ENCODE data around the gene MED31. TPM values are rescaled to one million over a fixed set of nuclear protein-coding genes. Genes with fewer than 3 reads are reported as not detected.
"Not testable (repeated sequence)": the region's sequence is repeated elsewhere in the genome, so short reads cannot be mapped to it uniquely, and the experiment has no call there.

Gene MED31
- total RNA-seq, 1 experiment from 2014 or later, result 24.5 TPM

- DNase-seq (ENCODE audit: low read depth), result peak; percentile 47
Observed at GRCh38 chr17:6677158-6677831, 25.9 kb upstream of the MED31 start.

- no peak for DNase-seq (ENCODE audit: low read depth)
Observed at GRCh38 chr17:6676802-6677157, 25.4 kb upstream of the MED31 start.

DNA sequence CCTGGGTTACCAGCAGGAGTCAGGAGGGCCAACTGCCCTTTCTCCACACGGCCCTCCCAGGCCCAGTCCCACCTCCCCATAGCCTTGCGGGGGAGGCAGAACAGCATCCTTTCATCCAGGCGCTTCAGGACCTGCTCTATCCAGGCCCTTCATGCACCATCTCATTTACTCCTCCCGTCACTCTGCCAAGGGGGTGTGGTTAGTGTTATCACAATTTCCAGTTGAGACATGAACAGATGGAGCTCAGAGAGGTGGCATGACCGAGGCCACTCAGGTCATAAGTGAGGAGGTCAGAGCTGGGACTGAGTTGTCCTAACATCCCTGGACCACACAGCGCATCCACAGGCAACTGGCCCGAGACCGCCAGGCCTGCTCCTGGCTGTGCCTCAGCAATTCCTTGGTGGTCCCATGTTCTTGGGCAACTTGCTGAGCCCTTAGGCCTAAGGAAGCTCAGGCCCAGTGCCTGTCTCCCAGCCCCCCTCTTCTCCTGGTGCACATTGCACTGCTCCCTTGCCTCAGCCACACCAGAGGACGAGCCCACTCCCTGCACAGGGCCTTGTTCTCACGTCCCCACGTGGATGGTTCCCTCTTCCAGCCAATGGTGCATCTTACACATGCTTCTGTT is 23.9 kb upstream of the MED31 start:
- no peak for DNase-seq (ENCODE audit: low read depth)

- DNase-seq (ENCODE audit: low read depth), result no peak
Observed at GRCh38 chr17:6674586-6674985, 23.2 kb upstream of the MED31 start.

DNA sequence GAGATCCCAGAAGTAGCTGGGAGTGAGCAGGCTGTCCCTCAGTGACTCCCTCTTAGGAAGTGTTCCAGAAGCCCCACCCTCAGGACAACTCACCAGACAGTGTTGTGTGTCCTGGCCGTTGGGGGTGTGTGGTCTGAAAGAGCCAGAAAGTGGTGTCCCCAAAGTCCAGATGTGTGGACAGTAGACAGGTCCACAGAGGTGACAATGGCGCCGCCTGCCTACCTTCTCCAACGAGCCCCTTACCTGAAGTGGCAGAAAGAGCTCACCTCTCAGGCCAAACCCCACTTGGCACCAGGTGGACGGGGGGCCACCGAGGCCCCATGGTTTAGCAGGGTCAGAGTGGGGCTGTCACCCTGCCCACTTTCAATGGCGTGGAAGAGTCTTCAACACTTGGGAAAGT is 20.0 kb upstream of the MED31 start:
- no peak for DNase-seq (ENCODE audit: low read depth)

- no peak for DNase-seq (ENCODE audit: low read depth)
Observed at GRCh38 chr17:6670999-6671398, 19.6 kb upstream of the MED31 start.

DNA sequence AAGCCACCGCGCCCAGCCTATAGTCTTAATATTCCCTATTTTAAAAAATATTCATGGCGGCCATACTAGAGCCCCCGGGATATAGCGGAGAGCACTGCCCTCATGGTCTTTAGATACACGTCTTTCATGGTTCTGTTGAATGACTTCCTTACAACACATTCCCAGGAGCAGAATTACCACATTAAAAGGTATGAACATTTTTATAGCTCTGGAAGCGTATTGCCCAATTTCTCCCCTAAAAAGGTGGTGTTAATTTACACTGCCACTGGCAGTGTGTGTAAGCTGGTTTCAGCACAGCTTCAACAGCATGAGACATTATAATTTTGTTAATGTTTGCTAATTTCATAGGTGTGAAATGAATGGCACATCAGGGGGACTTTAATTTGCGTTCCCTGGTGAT is 19.2 kb upstream of the MED31 start:
- DNase-seq (ENCODE audit: low read depth), result no peak

DNA sequence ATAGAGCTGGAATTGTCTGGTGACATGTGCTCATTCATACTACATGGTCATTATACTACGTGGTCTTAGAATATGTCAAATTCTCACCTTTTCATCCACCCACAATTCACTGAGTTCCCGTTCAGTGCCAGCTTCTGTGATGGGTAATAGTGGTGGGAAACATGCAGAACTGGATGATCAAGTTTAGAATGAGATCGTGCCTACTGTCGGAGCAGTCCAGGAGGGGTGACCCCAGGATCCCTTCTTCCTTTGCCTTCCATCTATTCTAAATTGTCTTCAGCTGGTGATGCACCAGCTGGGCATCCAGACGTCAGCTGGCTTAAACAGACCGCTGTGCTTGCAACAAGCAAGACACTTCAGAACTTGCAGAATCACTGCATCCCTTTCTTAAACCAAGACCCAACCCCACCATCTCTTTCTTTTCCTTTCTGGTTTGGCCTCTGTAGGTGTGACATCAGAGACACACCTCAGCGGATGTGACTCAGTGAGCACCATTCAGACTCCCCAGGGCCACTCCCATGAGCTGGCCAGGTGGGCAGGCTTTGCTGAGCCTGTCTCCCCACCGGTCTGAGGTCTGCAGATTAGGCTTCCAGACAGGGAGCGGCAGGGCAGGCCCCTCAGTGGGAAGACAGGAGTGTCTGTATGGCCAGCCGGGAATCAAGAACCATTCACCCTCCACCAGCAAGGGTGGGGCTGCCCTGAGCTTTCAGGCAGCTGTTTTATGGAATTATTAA is 18.2 kb upstream of the MED31 start:
- no peak for DNase-seq (ENCODE audit: low read depth)

GRCh38 chr17:6668727-6669425 is 17.5 kb upstream of the MED31 start:
- DNase-seq (ENCODE audit: low read depth), result peak; percentile 38

DNA sequence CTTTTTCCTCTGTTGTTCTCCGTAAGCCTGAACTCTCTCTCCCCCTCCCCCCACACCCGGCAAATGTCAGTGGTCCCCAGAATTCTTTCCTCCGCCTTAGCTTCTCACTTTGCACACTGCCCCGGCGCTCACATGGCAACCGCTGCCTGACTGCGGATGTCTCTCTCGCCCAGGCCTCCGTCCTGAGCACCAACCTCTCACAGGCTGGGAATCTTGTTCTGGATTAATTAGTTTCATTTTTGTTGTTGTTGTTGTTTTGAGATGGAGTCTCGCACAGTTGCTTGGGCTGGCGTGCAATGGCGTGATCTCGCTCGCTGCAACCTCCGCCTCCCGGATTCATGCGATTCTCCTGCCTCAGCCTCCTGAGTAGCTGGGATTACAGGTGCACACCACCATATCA is 16.8 kb upstream of the MED31 start:
- DNase-seq (ENCODE audit: low read depth), result no peak

GRCh38 chr17:6667516-6667915 is 16.1 kb upstream of the MED31 start:
- no peak for DNase-seq (ENCODE audit: low read depth)

DNA sequence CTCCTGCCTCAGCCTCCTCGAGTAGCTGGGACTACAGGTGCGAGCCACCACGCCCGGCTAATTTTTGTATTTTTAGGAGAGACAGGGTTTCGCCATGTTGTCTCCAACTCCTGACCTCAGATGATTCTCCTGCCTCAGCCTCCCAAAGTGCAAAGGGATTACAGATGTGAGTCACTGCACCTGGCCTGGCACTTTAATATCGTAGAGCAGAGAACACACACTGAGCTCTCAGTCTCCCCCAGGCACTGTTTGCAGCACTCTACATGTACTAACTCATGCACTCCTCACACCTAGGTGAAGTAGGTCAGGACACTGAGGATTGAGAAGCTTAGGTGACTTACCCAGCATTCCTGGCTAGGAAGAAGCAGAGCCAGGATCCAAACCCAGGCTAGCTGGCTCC is 15.2 kb upstream of the MED31 start:
- DNase-seq (ENCODE audit: low read depth), result no peak

DNA sequence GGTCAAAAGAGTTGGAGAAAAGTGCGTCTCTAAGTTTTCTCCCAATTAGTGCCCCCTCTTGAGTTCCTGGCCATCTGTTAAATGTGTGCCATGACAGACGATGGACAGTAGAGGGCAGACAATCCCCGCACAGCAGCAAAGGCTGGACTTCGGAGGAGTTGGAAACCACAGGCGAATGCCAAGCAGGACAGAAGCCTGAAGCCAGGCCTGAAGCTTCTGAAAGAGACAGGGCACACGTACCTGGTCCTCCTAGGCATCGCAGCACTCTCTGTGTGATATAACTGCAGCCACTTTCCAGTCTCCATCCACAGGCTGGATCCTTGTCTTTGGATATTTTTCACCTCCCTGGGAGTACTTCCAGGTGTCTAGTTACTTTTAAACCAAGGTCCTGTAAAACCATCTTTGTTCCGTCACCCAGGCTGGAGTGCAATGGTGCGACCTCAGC is 14.7 kb upstream of the MED31 start:
- peak; percentile 66 for DNase-seq (ENCODE audit: low read depth)

DNA sequence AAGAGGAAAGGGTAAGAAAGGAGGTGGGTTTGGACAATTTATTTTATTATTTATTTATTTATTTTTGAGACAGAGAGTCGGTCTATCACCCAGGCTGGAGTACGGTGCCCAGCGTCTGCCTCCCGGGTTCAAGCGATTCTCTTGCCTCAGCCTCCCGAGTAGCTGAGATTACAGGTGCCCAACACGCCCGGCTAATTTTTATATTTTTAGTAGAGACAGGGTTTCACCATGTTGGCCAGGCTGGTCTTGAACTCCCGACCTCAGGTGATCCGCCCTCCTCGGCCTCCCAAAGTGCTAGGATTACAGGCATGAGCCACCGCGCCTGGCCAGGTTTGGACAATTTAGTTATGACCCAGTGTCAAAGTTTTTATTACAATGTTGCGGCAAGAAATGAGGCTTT is 11.8 kb upstream of the MED31 start:
- not testable (repeated sequence) for DNase-seq (ENCODE audit: low read depth)

DNA sequence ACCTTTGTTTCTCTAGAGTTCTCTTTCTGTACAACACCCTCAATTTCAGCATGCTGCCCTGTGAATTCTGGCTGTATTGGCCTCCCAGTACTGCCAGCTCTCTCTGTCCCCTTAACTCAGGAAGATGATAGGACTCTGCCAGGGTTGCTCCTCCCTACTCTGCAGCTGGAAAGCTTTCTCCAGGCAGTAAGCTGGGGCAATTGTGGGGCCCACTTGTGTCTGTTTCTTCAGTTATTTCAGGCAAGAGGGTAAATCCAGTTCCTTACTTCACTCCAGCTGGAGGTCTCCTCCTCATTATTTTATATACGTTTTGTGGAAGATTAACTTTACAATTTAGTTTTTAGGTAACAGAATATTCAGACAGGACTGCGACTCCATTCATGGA is 10.1 kb upstream of the MED31 start:
- DNase-seq (ENCODE audit: low read depth), result no peak

DNA sequence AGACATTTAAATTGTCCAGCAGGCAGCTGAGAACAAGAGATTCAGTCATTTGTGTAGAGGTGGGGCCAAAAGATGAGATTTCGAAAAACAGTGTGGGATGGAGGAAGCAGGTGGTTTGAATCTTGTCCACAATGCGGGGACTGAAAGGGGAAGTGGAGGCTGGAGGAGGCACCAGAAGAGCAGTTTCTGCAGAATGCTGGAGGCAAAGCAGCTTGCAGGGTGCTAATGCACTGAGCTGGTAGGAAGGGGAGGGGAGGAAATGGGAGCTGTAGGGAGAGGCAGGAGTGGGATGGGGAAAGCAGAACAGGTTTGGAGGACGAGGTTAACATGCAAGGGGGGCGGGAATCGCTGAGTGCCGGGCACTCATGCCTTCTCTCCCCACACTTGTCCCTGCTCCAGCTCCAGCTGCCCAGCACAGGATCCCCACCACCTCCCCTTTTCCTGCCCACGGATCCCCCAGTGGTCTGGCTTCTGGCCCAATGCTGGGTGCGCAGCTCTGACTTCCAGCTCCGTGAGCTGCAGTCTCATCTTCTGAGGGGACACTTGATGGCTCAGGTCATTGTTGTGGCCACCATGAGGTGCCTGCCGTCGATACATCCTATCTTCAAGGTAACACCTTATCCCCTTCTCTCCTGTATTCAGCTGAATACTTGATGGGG is 9.5 kb upstream of the MED31 start:
- DNase-seq (ENCODE audit: low read depth), result no peak

DNA sequence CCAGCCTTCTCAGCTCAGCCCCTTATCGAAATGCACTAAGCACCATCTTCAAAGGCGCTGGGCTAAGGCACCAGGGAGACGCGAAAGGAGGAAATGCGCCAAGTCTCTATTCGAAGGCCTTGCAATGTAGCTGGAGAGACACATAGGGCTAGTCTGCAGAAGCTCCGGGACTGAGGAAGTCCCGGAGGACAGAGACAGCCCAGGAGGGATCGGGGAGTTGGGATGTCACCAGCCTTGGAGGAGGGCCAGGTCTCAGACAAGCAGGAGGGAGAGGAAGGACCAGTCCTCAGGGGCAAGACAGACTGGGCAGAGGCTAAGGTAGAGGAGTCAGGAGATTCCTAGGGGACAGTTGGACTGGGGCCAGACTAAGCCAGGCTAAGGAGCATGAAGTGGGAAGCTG is 8.7 kb upstream of the MED31 start:
- no peak for DNase-seq (ENCODE audit: low read depth)

GRCh38 chr17:6658411-6658810 is 7.0 kb upstream of the MED31 start:
- not testable (repeated sequence) for DNase-seq (ENCODE audit: low read depth)

DNA sequence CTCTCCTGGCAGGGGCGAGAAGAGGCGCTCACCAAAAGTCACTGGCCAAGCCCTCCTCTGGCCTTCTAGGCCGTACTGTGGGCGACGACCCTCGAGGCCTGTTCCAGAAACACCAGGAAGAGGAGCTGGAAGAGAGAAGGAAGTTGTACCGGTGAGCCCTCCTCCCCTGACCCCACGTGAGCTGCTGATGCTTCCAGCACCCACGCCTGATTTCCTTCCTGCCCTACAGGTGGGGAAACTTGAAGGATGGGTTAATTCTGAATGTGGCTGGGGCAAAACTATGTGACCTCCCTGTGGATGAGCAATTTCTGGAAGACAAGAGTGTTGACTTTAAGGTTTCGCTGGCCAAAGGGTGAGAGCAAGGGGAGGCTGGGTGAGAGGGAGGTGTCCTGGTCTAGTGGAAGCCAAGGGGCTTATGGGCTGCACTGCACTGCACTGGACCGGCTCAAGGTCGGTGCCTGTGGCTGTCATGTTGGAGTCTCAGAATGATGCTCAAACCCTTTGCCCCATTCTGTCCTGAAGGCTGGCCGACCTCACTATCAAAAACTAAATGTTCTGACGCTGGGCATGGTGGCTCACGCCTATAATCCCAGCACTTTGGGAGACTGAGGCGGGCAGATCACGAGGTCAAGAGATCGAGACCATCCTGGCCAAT is 6.4 kb upstream of the MED31 start:
- no peak for DNase-seq (ENCODE audit: low read depth)

- DNase-seq (ENCODE audit: low read depth), result not testable (repeated sequence)
Observed at GRCh38 chr17:6656797-6657632, 5.6 kb upstream of the MED31 start.
